ENCODE results near the gene WDR86. TPM values are rescaled to one million over a fixed set of nuclear protein-coding genes. Genes with fewer than 3 reads are reported as not detected.

The WDR86 gene
- total RNA-seq, 1 experiment from 2014 or later = not detected

- Histone ChIP-seq H2AFZ (ENCODE audit: low read depth, low read length, poor library complexity, severe bottlenecking) (no peak overlapping the region), H4K20me1 (ENCODE audit: insufficient read depth) (no peaks in the 10 kb centered on the region), H3K4me3 (replicated peaks in 1 of 2; ENCODE audit: low read depth in 1 of 2, low read length in 2 of 2) (no peak overlapping the region), H3K4me2 (ENCODE audit: low read length) (no peak overlapping the region), H3K9me2 (ENCODE audit: insufficient read depth) (no peaks in the 10 kb centered on the region), H3K27me3 (ENCODE audit: insufficient read depth, low read length) (no peaks in the 10 kb centered on the region), H3K9ac (ENCODE audit: low read length) (no peak overlapping the region), H3K4me1 (ENCODE audit: control insufficient read depth in 1 of 2, insufficient read depth in 2 of 2, low read length in 2 of 2) (peaks cover 10 to 18% of the 10 kb centered on the region in 2 experiments; a peak in 3 of 4 replicates), H3K27ac (ENCODE audit: low read depth, low read length) (no peak overlapping the region), H3K36me3 (ENCODE audit: control insufficient read depth in 1 of 2, insufficient read depth in 2 of 2, low read length in 2 of 2) (no peaks in the 10 kb centered on the region), H3K79me2 (ENCODE audit: insufficient read depth, low read length) (no peaks in the 10 kb centered on the region), H3K9me3 (ENCODE audit: control insufficient read depth in 1 of 2, insufficient read depth in 1 of 2, low read depth in 1 of 2, low read length in 2 of 2) (no peaks in the 10 kb centered on the region)
- intact Hi-C loops (cut with micrococcal nuclease) = no loop called here
- DNase-seq (ENCODE audit: low read depth, low spot score) = no peak
- ATAC-seq = no peak
- BruUV-seq (replicated peaks) = no TSS peak
- no peak for TF ChIP-seq CBX3 (IDR thresholded peaks at IDR 0.05; ENCODE audit: low read depth)
- TF ChIP-seq MAX (IDR thresholded peaks at IDR 0.05) = no peak
- no peak for TF ChIP-seq ZBTB33 (IDR thresholded peaks at IDR 0.05; ENCODE audit: extremely low read depth, insufficient replicate concordance, low read length)
- POLR2A ChIA-PET = no interaction called here
- RAD21 ChIA-PET (ENCODE audit: low non-redundant PET in 1 of 2, low total read pairs in 2 of 2, uncharacterized antibody in 2 of 2, unreplicated experiment in 2 of 2) = no interaction called here
- CTCF ChIA-PET = no interaction called here
These were observed 42.1 kb upstream of the WDR86 start for GRCh38 chr7:151451626-151452571.

- BruUV-seq (replicated peaks) = no TSS peak
- Histone ChIP-seq H2AFZ (ENCODE audit: low read depth, low read length, poor library complexity, severe bottlenecking) (no peak overlapping the region), H3K79me2 (ENCODE audit: insufficient read depth, low read length) (no peaks in the 10 kb centered on the region), H3K9ac (ENCODE audit: low read length) (no peak overlapping the region), H3K27ac (ENCODE audit: low read depth, low read length) (no peak overlapping the region), H3K9me3 (ENCODE audit: control insufficient read depth in 1 of 2, insufficient read depth in 1 of 2, low read depth in 1 of 2, low read length in 2 of 2) (no peaks in the 10 kb centered on the region), H3K9me2 (ENCODE audit: insufficient read depth) (no peaks in the 10 kb centered on the region), H4K20me1 (ENCODE audit: insufficient read depth) (no peaks in the 10 kb centered on the region), H3K27me3 (ENCODE audit: insufficient read depth, low read length) (no peaks in the 10 kb centered on the region), H3K4me1 (ENCODE audit: control insufficient read depth in 1 of 2, insufficient read depth in 2 of 2, low read length in 2 of 2) (peaks cover 10 to 24% of the 10 kb centered on the region in 2 experiments; a peak in 3 of 4 replicates), H3K4me3 (replicated peaks in 1 of 2; ENCODE audit: low read depth in 1 of 2, low read length in 2 of 2) (no peak overlapping the region), H3K36me3 (ENCODE audit: control insufficient read depth in 1 of 2, insufficient read depth in 2 of 2, low read length in 2 of 2) (no peaks in the 10 kb centered on the region), H3K4me2 (ENCODE audit: low read length) (no peak overlapping the region)
- TF ChIP-seq ZNF274 (IDR thresholded peaks at IDR 0.05; ENCODE audit: low read depth, low read length) (no peak), EZH2 (IDR thresholded peaks at IDR 0.05) (no peak), FOSL1 (IDR thresholded peaks at IDR 0.05; ENCODE audit: low read depth) (no peak), POLR2A (IDR thresholded peaks at IDR 0.05; ENCODE audit: borderline replicate concordance, extremely low read depth, insufficient read depth, insufficient read length) (no peak), ZFX (IDR thresholded peaks at IDR 0.05) (no peak), EZH2phosphoT487 (IDR thresholded peaks at IDR 0.05; ENCODE audit: borderline replicate concordance) (no peak), ELF1 (IDR thresholded peaks at IDR 0.05; ENCODE audit: borderline replicate concordance, low read depth) (no peak), POLR2AphosphoS5 (IDR thresholded peaks at IDR 0.05; ENCODE audit: low read depth, low read length) (no peak), CEBPB (IDR thresholded peaks at IDR 0.05; ENCODE audit: low read depth) (no peak), SRF (IDR thresholded peaks at IDR 0.05; ENCODE audit: low read depth) (no peak), SP1 (IDR thresholded peaks at IDR 0.05; ENCODE audit: low read depth) (no peak), JUND (IDR thresholded peaks at IDR 0.05) (no peak), REST (IDR thresholded peaks at IDR 0.05; ENCODE audit: low read depth) (no peak)
- ATAC-seq = no peak
- no peak for DNase-seq (ENCODE audit: low read depth, low spot score)
- POLR2A ChIA-PET = no interaction called here
- intact Hi-C loops (cut with micrococcal nuclease) = no loop called here
- RAD21 ChIA-PET (ENCODE audit: low non-redundant PET in 1 of 2, low total read pairs in 2 of 2, uncharacterized antibody in 2 of 2, unreplicated experiment in 2 of 2) = no interaction called here
- CTCF ChIA-PET = no interaction called here
These were observed 41.3 kb upstream of the WDR86 start for GRCh38 chr7:151451156-151451555.

Measured in HCT116 (cell line).